NCI-H146 treated with DMSO at 0.1 percent for 48 hours (cell line): Measurements from ENCODE around the gene ZBTB16.

ENCODE experiments used
- DNase-seq: peaks from one replicate; lab custom pipeline; 2025; ENCODE audit not compliant: unreplicated experiment; lab: John Stamatoyannopoulos, UW

ZBTB16 gene

DNA sequence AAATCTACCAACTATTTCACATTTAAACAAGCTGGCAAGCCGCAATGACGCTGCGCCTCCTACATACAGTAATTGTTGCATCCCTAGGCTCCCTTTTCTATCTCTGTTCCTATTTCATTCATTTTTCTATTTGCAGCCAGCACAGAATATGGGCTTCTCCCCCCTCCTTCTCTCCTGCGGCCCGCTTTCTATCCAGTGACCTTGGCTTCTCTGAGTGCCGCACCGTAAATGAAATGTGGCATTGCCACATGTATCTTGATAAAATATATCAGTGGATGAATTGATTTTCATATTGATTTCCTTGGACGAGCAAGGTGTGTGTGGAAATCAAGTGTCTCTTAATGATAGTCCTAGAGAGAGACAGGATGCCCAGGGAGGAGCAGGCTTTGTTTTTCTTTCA is 70.2 kb downstream of the ZBTB16 start:
- DNase-seq: no peak

- no peak for DNase-seq
Observed at GRCh38 chr11:114130115-114130576, 70.6 kb downstream of the ZBTB16 start.

- no peak for DNase-seq
Observed at GRCh38 chr11:114130629-114131277, 71.2 kb downstream of the ZBTB16 start.

- no peak for DNase-seq
Observed at GRCh38 chr11:114131461-114131864, 72.0 kb downstream of the ZBTB16 start.

- DNase-seq: no peak
Observed at GRCh38 chr11:114132417-114132816, 72.9 kb downstream of the ZBTB16 start.

DNA sequence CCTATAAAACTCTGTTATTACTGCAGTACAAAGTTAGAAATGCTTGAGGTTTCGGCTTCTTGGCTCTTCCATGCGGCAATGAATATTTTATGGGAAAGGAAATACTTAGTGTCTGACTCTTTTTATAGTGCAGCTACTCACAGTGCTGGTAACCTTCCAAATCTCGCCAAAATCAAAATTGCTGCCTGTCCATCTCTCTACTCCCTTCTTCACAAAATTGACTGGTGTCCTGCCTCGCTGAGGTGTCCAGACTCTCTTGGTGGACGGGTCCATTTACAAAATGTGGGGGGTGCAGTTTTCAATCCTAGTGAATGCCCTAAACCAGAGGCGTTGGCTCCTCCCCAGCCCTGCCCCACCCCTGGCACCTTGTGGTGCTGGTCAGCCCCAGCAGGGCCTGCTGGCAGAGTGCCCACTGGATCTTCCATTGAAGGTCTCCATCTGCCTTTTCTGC is 73.5 kb downstream of the ZBTB16 start:
- no peak for DNase-seq

GRCh38 chr11:114133548-114134329 is 74.2 kb downstream of the ZBTB16 start:
- DNase-seq: no peak

GRCh38 chr11:114134870-114135269 is 75.4 kb downstream of the ZBTB16 start:
- DNase-seq: no peak

GRCh38 chr11:114135737-114136151 is 76.2 kb downstream of the ZBTB16 start:
- DNase-seq: no peak

DNA sequence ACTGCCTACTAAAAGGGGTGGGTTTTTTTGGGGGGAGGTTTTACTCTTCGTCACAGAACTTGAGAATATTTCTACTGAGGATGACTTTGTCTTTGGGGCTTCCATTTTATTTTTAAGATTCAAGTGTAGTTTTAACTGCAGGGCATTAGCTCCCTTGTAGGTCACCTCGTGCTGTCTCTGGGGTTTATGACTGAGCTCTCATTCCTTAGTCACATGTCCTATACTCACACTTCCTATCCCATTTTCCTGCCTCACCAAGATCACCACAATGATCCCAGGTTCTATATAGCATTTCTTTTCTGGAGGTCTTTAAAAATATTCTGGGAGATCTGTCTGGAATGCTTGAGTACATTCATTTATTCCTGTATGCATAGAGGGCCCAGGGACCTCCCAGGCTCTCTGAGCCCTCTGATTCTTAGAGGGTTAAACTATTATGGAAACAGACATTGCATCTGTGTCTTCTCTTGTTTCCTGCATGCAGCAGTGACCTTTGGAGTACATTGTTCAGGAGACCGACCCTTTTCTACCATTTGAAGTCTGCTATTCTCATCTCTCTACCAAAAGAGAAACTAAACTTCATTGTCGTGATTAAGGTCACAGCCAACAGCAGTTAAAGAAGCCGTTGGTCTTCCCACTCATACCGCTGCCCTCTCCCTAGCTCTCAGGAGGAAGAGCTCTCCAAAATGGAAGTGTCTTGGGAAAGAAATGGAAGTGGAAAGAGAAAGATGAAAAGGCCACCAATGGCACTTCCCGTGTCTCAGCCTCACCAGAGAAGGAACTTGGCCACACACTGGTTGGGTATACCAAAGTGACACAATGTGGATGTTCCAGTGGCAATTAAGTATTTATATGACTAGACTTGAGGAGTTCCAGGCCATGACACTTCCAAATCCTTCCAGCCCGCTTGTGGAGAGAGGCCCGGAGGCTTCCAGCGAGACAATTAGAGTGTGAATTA is 77.5 kb downstream of the ZBTB16 start:
- no peak for DNase-seq

- DNase-seq: no peak
Observed at GRCh38 chr11:114137838-114138237, 78.3 kb downstream of the ZBTB16 start.

GRCh38 chr11:114138411-114138810 is 78.9 kb downstream of the ZBTB16 start:
- no peak for DNase-seq

GRCh38 chr11:114140826-114141225 is 81.3 kb downstream of the ZBTB16 start:
- no peak for DNase-seq

GRCh38 chr11:114141863-114142580 is 82.5 kb downstream of the ZBTB16 start:
- no peak for DNase-seq

DNA sequence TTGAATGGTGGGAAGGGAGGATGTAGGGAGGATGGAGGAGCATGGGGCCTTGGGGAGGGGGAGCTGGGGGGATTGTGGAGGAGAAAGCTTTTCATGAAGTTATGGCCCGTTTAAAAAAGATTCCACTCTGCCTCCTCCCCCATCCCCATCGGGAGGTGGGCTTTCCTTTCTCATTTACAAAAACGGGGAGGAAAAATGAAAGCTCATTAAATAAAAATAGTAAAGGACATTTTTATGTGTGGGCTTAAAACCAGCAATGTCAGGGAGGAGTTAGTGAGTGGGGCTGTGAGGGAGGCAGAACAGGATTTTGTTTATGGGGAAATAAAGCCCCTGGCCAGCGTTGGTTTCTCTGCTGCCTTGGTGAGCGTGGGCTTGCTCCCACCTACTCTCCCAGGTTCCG is 83.2 kb downstream of the ZBTB16 start:
- DNase-seq: no peak

DNA sequence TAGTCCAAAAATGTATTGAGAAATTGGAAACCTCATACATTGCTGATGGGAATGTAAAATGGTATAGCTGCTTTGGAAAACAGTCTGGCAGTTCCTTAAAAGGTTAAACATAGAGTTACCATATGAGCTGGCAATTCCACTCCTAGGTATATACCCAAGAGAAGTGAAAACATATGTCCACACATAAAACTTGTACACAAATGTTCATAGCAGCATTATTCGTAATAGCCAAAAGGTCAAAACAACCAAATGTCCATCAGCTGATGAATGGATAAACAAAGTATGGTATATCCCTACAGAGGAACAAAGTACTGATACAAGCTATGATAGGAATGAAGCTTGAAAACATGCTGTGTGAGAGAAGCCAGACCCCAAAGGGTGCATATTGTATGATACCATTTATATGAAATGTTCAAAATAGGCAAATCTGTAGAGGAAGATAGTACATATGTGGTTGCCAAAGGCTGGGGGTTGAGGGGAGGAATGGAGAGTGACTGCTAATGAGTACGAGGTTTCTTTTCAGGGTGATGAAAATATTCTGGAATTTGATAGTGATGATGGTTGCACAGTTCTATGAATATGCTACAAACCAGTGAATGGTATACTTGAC is 85.8 kb downstream of the ZBTB16 start:
- no peak for DNase-seq

DNA sequence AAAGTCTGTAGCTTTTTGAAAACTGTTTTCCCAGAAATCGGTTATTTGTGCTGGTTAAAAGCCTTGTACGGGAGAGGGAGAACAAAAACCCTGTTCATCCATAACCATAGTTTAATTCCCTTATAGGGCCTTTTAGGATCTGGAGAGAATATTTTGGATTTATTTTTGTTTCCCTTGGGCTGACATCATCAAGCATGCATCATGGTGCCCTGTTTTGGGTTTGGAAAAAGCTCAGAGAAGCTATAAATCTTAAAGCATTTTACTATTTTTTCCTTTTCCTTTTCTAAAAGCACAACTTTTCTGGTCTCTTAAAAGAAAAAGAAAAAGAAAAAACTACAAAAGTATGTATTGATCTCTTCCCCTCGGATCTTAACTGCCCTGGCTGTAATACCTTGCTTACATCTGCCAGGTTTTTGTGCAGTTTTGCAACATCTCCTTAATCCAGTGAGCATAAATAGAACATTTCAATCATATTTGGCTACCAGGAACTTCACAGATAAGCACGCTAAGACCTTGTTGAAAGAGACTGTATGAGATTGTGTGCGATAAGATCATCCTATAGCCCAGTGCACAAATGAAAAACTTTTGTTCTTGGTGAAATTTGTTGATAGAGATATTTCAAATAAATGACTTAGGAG is 88.0 kb downstream of the ZBTB16 start:
- no peak for DNase-seq

DNA sequence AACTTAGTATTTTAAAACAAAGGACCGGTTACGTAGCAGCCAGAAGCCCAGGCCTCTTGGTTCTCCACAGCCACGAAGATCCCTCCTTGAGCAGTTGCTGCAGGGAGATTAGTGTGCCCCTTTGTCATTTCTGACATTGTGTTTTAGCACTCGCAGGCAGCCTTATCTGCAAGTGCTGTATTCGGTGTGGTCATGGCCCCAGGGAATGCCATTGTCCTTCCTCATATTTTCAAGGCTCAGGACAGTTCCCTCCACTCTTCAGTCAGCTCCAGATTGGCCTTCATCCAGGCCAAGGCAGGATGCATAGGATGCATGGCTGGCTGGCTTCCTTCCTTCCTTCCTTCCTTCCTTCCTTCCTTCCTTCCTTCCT is 88.5 kb downstream of the ZBTB16 start:
- DNase-seq: no peak

- DNase-seq: no peak
Observed at GRCh38 chr11:114149689-114150407, 90.3 kb downstream of the ZBTB16 start.
